Motor neuron (in vitro differentiated cells): ENCODE data around the gene ISL1. TPM values are rescaled to one million over a fixed set of nuclear protein-coding genes. Genes with fewer than 3 reads are reported as not detected.

Source experiments
- ATAC-seq, 8 experiments: fragments of 200-7000 bp; cut with Tn5 transposase; replicated peaks in 6 of 8; 2 replicates each; pipeline ENCODE4 v1.8.0; 2021; ENCODE audit warnings: mild to moderate bottlenecking in 8 of 8, moderate library complexity in 8 of 8
- H3K27ac ChIP-seq, 2 donors: fragments of 250-450 bp; sonication (Bioruptor Pico); 2 replicates each; pipeline ENCODE4 v1.9.0; 2021; ENCODE audit warnings: antibody characterized with exemption in 2 of 2, mild to moderate bottlenecking in 2 of 2, moderate library complexity in 1 of 2
- H3K4me1 ChIP-seq, 2 donors: fragments of 250-450 bp; sonication (Bioruptor Pico); replicated peaks in 1 of 2; 2 replicates each; pipeline ENCODE4 v1.6.1; 2021; ENCODE audit warnings: antibody characterized with exemption in 2 of 2, mild to moderate bottlenecking in 2 of 2, moderate library complexity in 1 of 2
- H3K4me3 ChIP-seq, 5 donors: fragments of 250-450 bp; sonication (Bioruptor Pico); 2 replicates each; pipeline ENCODE4 v1.9.0; 2021; ENCODE audit warnings: antibody characterized with exemption in 5 of 5, mild to moderate bottlenecking in 5 of 5, moderate library complexity in 4 of 5
- WGBS, 10 experiments: fragments of 450-650 bp; shearing (Covaris generic); methylation state at CpG; one replicate each; pipeline ENCODE4 v1.0.0; 2022; 5-methylcytosine and 5-hydroxymethylcytosine counted together
- in situ Hi-C, 9 experiments: fragments of 400-800 bp; cut with MboI; loops; one replicate each; pipeline ENCODE4 v1.15.0; 2021; ENCODE audit warnings: low sequenced_read_pairs in 9 of 9, low pct_unique_long_range_greater_than_20kb in 2 of 9; ENCODE audit not compliant: unreplicated experiment in 9 of 9
- total RNA-seq, 8 experiments: library from RNA; unstranded; fragments of 300-600 nt; gene quantifications; 2 replicates each; pipeline versions ENCODE4 v1.2.3 to v1.2.4, GENCODE V29; 2022

Gene ISL1
- total RNA-seq, 8 experiments from 2014 or later, result 0.49 to 41.6 (median 10.3) TPM; not detected in 1

GRCh38 chr5:51389288-51389576 is 6.0 kb downstream of the ISL1 start:
- H3K4me1 ChIP-seq, result peaks cover 0 to 10% of the 10 kb centered on the region in 2 donors
- in situ Hi-C loops, result loop anchor here in 8 of 9 experiments (10.0 to 25.0 kb wide), 6 partner anchors 424 to 973 kb away; no protein-coding TSS in a partner anchor
- 0 to 20% (median 0%) methylated on average over 1 to 3 of the region's 17 CpGs; no CpG with 5 or more reads in 7 of the 10 experiments for WGBS, 10 experiments
- no peak overlapping the region for H3K27ac ChIP-seq
- peak in 2 of 8 experiments; percentile 32 to 33 for ATAC-seq
- H3K4me3 ChIP-seq, result peak overlapping the region; percentile 21 to 55 (median 36)

DNA sequence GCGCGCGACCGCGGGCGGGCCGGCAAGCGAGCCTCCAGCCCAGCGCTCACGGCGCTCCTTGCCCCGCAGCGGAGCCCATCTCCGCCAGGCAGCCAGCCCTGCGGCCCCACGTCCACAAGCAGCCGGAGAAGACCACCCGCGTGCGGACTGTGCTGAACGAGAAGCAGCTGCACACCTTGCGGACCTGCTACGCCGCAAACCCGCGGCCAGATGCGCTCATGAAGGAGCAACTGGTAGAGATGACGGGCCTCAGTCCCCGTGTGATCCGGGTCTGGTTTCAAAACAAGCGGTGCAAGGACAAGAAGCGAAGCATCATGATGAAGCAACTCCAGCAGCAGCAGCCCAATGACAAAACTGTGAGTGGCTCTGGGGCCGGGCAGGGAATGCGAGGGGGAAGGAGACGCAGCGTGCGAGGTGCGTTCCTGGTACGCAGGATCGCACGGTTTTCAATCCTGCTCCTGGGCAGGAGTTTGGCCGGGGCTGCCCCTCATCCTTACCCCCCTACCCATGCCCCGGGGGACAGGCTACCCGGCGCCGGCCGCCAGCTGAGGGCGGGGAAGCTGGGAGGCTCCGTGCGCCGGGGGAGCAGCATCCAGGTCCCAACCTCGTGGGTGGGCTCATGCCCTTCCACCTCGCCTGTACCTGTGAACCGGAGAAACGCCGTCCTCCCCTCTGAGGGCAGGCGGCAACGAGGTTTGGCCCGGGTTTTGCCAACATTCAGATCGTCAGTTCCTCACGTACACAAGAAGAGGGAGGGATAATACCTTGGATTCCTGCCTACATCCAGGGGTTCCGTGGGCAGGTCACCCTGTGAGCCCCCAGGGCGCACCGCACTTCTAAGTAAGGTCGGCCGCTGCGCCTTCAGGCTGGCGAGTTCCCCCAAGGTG is 6.6 kb downstream of the ISL1 start:
- Histone ChIP-seq H3K4me1 (peaks cover 0 to 10% of the 10 kb centered on the region in 2 donors), H3K27ac (no peak overlapping the region), H3K4me3 (peak overlapping the region; percentile 21 to 55 (median 36))
- ATAC-seq, result peak in 5 of 8 experiments; percentile 41 to 73 (median 68)
- in situ Hi-C loops, result loop anchor here in 8 of 9 experiments (10.0 to 25.0 kb wide), 6 partner anchors 425 to 972 kb away; no protein-coding TSS in a partner anchor
- WGBS, 10 experiments, result 0 to 12% (median 4%) methylated on average over 4 to 21 of the region's 68 CpGs; no CpG with 5 or more reads in 5 of the 10 experiments

- ATAC-seq, result no peak
- in situ Hi-C loops, result loop anchor here in 7 of 9 experiments (25.0 kb wide), 4 partner anchors 429 to 971 kb away; no protein-coding TSS in a partner anchor
- Histone ChIP-seq H3K4me1 (peaks cover 0 to 10% of the 10 kb centered on the region in 2 donors), H3K27ac (no peak overlapping the region), H3K4me3 (no peak overlapping the region)
- 0 to 84% (median 30%) methylated on average over 1 to 5 of the region's 5 CpGs; no CpG with 5 or more reads in 2 of the 10 experiments for WGBS, 10 experiments
Measured at GRCh38 chr5:51391175-51391574, 7.9 kb downstream of the ISL1 start.

DNA sequence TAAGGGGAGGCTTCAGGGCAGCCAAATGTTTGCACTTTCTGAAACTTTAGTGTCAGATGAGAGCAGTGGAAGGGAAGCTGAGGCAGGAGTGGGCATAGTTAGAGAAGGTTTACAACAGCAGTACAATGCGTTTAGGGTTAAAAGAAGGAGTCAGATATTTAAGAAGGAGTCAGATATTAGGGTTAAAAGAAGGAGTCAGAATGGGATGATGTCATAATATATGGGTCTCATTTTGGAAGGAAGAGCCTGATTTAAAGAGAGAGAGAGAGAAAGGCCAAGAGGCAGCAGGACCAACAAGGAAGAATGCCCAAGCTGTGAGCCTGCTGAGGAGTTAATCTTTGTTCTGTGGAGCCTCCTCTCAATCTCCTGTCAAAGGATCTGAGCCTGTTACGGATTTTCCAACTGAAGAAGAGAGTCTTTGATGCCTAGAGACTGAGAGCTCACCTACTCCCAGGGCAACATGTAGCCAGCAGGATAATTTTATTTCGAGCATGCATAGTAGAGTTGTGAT is 9.5 kb downstream of the ISL1 start:
- in situ Hi-C loops, result loop anchor here in 7 of 9 experiments (25.0 kb wide), 4 partner anchors 430 to 970 kb away; no protein-coding TSS in a partner anchor
- WGBS, 10 experiments, result 0 to 55% (median 14%) methylated on average over 1 to 3 of the region's 3 CpGs; no CpG with 5 or more reads in 1 of the 10 experiments
- Histone ChIP-seq H3K4me1 (peaks cover 0 to 10% of the 10 kb centered on the region in 2 donors), H3K4me3 (no peak overlapping the region), H3K27ac (no peak overlapping the region)
- ATAC-seq, result no peak

- Histone ChIP-seq H3K4me3 (no peak overlapping the region), H3K4me1 (peaks cover 8 to 14% of the 10 kb centered on the region in 2 donors), H3K27ac (no peak overlapping the region)
- no peak for ATAC-seq
- in situ Hi-C loops, result loop anchor here in 7 of 9 experiments (25.0 kb wide), 4 partner anchors 432 to 968 kb away; no protein-coding TSS in a partner anchor
- WGBS, 10 experiments, result 0 to 85% (median 18%) methylated on average over 1 to 2 of the region's 2 CpGs; no CpG with 5 or more reads in 3 of the 10 experiments
Measured at GRCh38 chr5:51394609-51395008, 11.4 kb downstream of the ISL1 start.

DNA sequence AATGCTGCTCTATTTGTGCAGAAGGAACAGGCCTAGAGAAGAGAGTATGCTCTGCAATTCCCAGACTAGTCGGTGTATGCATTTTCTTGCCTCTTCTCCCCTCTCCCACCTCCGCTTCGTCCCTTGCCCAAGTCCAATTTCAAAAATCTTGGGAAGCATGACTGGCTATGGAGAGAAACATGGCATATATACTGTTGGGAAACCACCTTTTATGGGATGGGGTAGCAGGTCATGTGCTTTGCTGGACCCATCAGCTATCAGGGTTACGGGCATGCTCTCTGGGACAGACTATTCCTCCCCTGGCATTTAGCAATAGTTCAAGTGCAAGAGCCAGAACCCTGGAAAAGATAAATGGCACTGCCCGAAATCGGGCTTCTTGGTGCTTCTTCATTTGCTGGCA is 12.0 kb downstream of the ISL1 start:
- Histone ChIP-seq H3K4me1 (peaks cover 10 to 11% of the 10 kb centered on the region in 2 donors), H3K4me3 (no peak overlapping the region), H3K27ac (no peak overlapping the region)
- peak in 1 of 8 experiments; percentile 30 for ATAC-seq
- in situ Hi-C loops, result loop anchor here in 7 of 9 experiments (25.0 kb wide), 4 partner anchors 433 to 967 kb away; no protein-coding TSS in a partner anchor
- 5 to 34% (median 19%) methylated on average over 2 to 6 of the region's 6 CpGs; no CpG with 5 or more reads in 2 of the 10 experiments for WGBS, 10 experiments

- no peak for ATAC-seq
- in situ Hi-C loops, result loop anchor here in 7 of 9 experiments (25.0 kb wide), 4 partner anchors 434 to 966 kb away; no protein-coding TSS in a partner anchor
- Histone ChIP-seq H3K27ac (no peak overlapping the region), H3K4me3 (no peak overlapping the region), H3K4me1 (peaks cover 10% of the 10 kb centered on the region in 2 donors)
- 0 to 65% (median 6%) methylated on average over 1 to 10 of the region's 10 CpGs; no CpG with 5 or more reads in 1 of the 10 experiments for WGBS, 10 experiments
Measured at GRCh38 chr5:51395666-51396356, 12.6 kb downstream of the ISL1 start.

- Histone ChIP-seq H3K4me1 (peaks cover 10% of the 10 kb centered on the region in 2 donors), H3K4me3 (no peak overlapping the region), H3K27ac (no peak overlapping the region)
- ATAC-seq, result no peak
- in situ Hi-C loops, result loop anchor here in 7 of 9 experiments (25.0 kb wide), 4 partner anchors 434 to 966 kb away; no protein-coding TSS in a partner anchor
- 0 to 100% (median 15%) methylated on average over 1 to 4 of the region's 4 CpGs for WGBS, 10 experiments
Measured at GRCh38 chr5:51396797-51397196, 13.5 kb downstream of the ISL1 start.

- Histone ChIP-seq H3K4me3 (no peak overlapping the region), H3K27ac (no peak overlapping the region), H3K4me1 (peaks cover 10% of the 10 kb centered on the region in 2 donors)
- WGBS, 10 experiments, result 0 to 54% (median 3%) methylated on average over 1 to 6 of the region's 7 CpGs
- in situ Hi-C loops, result loop anchor here in 7 of 9 experiments (25.0 kb wide), 4 partner anchors 436 to 964 kb away; no protein-coding TSS in a partner anchor
- no peak for ATAC-seq
Measured at GRCh38 chr5:51397996-51398395, 14.7 kb downstream of the ISL1 start.

DNA sequence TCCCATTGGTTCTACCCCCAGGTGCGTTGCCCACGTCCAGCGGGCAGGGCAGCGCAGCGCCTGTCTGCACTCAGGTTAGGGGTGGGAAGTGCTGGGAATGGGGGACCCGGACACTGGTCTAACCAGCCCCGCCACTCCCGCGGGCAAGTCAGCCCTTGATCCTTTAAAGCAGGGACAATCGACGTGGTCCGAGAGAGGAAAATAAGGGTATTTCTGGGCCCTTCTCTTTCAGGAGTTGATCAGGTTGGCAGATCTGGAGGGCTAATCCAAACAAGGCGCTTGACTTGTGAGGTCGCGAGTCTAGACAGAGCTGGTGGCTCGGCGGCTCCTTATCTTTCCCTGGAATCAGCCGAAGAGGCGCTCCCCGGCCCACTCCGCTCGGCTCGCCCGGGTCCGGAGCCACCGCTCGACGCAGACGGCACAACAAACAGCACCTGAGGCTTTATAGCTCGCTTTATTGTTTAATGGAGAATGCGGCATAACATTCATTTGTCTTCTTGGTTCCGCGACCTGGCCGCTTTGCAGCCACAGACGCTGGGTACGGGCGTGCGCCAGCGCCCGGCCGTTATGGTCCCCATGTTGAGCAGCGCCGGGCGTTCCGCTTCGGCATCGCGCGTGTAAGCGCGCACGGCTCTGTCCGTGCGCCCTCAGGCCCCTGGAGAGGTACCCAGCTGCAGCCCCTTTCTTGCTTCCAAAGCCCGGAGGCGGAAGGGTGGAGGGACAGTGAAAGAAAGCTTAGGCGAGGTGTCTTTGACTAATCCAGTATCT is 15.8 kb downstream of the ISL1 start:
- in situ Hi-C loops, result loop anchor here in 7 of 9 experiments (25.0 kb wide), 4 partner anchors 437 to 963 kb away; no protein-coding TSS in a partner anchor
- WGBS, 10 experiments, result 0 to 20% (median 0%) methylated on average over 1 to 23 of the region's 57 CpGs; no CpG with 5 or more reads in 4 of the 10 experiments

GRCh38 chr5:51399643-51400006 is 16.4 kb downstream of the ISL1 start:
- in situ Hi-C loops, result loop anchor here in 7 of 9 experiments (25.0 kb wide), 4 partner anchors 437 to 963 kb away; no protein-coding TSS in a partner anchor
- peak in 3 of 8 experiments; percentile 21 to 52 (median 24) for ATAC-seq
- Histone ChIP-seq H3K4me1 (peaks cover 10% of the 10 kb centered on the region in 2 donors), H3K27ac (no peak overlapping the region), H3K4me3 (peak overlapping the region; percentile 13 to 33 (median 25))
- WGBS, 10 experiments, result 0 to 80% (median 4%) methylated on average over 2 to 8 of the region's 10 CpGs; no CpG with 5 or more reads in 2 of the 10 experiments

More for the DNA sequence above, 15.8 kb downstream of the ISL1 start:
- peak in 6 of 8 experiments; percentile 49 to 84 (median 72) for ATAC-seq
- Histone ChIP-seq H3K4me1 (peaks cover 10% of the 10 kb centered on the region in 2 donors), H3K4me3 (peak overlapping the region; percentile 13 to 33 (median 25)), H3K27ac (no peak overlapping the region)
